Measurements from ENCODE around the gene ARHGAP9.

DNA sequence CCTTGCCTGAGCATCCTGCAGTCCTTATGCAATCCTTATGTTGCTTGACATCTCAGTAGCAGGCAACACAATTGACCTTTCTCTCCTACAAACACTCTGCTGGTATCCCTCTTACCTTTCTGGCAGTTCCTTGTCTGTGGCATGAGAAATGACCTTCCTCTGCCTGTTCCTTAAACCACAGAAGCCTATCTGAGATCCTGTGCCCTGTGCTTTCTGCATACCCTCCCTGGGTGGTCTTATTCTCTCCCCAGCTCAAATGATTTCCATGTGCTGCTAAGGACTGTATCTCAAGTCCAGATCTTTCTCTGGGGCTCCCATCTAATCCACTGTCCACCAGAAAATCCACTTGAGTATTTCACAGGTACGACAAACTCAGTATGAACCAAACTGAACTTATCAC, 2.0 kb upstream of the ARHGAP9 start:
- TF ChIP-seq, protein P1, sequence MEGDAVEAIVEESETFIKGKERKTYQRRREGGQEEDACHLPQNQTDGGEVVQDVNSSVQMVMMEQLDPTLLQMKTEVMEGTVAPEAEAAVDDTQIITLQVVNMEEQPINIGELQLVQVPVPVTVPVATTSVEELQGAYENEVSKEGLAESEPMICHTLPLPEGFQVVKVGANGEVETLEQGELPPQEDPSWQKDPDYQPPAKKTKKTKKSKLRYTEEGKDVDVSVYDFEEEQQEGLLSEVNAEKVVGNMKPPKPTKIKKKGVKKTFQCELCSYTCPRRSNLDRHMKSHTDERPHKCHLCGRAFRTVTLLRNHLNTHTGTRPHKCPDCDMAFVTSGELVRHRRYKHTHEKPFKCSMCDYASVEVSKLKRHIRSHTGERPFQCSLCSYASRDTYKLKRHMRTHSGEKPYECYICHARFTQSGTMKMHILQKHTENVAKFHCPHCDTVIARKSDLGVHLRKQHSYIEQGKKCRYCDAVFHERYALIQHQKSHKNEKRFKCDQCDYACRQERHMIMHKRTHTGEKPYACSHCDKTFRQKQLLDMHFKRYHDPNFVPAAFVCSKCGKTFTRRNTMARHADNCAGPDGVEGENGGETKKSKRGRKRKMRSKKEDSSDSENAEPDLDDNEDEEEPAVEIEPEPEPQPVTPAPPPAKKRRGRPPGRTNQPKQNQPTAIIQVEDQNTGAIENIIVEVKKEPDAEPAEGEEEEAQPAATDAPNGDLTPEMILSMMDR (IDR thresholded peaks at IDR 0.05) = no peak
- TF ChIP-seq POLR2AphosphoS5 (IDR thresholded peaks at IDR 0.05) = no peak
- no peak for TF ChIP-seq EP300 (IDR thresholded peaks at IDR 0.05)
